K562 (cell line): Measurements from ENCODE around the gene ASB2. TPM values are rescaled to one million over a fixed set of nuclear protein-coding genes. Genes with fewer than 3 reads are reported as not detected.

Experiments used
- ATAC-seq: fragments of 200-7000 bp; cut with Tn5 transposase; 3 replicates; pipeline ENCODE4 v1.9.1; 2020; ENCODE audit warnings: moderate library complexity
- BruUV-seq: library from RNA; stranded (reverse); fragments of 400-500 nt; replicated peaks from 2 replicates; lab custom pipeline; 2021; lab: Mats Ljungman, UMichigan
- CTCF ChIA-PET: fragments of 300-600 bp; formaldehyde crosslinking; extraction: SDS; loops from one replicate; lab custom pipeline; 2021; ENCODE audit warnings: low intra/inter-chr PET ratio; lab: Yijun Ruan, JAX
- POLR2A ChIA-PET: fragments of 300-600, 350-650 bp; sonication (Branson Sonifier 250); formaldehyde crosslinking; extraction: SDS; loops from one replicate; lab custom pipeline; 2021; ENCODE audit warnings: antibody characterized with exemption, inconsistent platforms; lab: Yijun Ruan, JAX
- DNase-seq, 4 experiments: peaks; one replicate each; pipeline versions ENCODE4 v3.0.0 to v3.0.0-alpha.2; 2011 to 2018; ENCODE audit warnings: low spot score in 3 of 4, mixed read lengths in 3 of 4; ENCODE audit errors: extremely low read depth in 1 of 4
- FAIRE-seq: peaks from 2 replicates; lab custom pipeline; 2011; peaks lifted over from hg19 to GRCh38; lab: Jason Lieb, UNC
- H2AFZ ChIP-seq: 2 replicates; pipeline ENCODE4 v1.6.0; 2011; ENCODE audit warnings: low read depth, low read length, control low read depth, inconsistent platforms
- H3K27ac ChIP-seq: fragments of 200-600 bp; 3 replicates; pipeline ENCODE4 v1.8.0; 2011; ENCODE audit warnings: low read depth, mild to moderate bottlenecking, control low read depth, inconsistent platforms, low read length, moderate library complexity, mixed read lengths; ENCODE audit errors: extremely low read depth
- H3K27me3 ChIP-seq, 2 experiments: fragments of 300-600 bp in 1 of 2; 2 replicates in 1 of 2; 3 replicates in 1 of 2; pipeline versions ENCODE4 v1.6.0 to v1.8.0; 2011; ENCODE audit warnings: inconsistent platforms in 2 of 2, low read length in 2 of 2, mild to moderate bottlenecking in 1 of 2, mixed read lengths in 1 of 2, moderate library complexity in 1 of 2; ENCODE audit not compliant: control insufficient read depth in 2 of 2, insufficient read depth in 2 of 2
- H3K36me3 ChIP-seq: fragments of 300-600 bp; 3 replicates; pipeline ENCODE4 v1.8.0; 2011; ENCODE audit warnings: mild to moderate bottlenecking, low read length, inconsistent platforms; ENCODE audit not compliant: control insufficient read depth, insufficient read depth
- H3K4me1 ChIP-seq, 2 experiments: fragments of 200-600 bp in 1 of 2; replicated peaks in 1 of 2; 2 replicates in 1 of 2; 3 replicates in 1 of 2; pipeline versions ENCODE4 v1.5.1 to v1.8.0; 2011; ENCODE audit warnings: inconsistent platforms in 2 of 2, low read length in 2 of 2, mild to moderate bottlenecking in 1 of 2, mixed read lengths in 1 of 2, moderate library complexity in 1 of 2; ENCODE audit not compliant: control insufficient read depth in 2 of 2, insufficient read depth in 2 of 2
- H3K4me2 ChIP-seq: 2 replicates; pipeline ENCODE4 v1.6.1; 2011; ENCODE audit warnings: low read length, control low read depth, inconsistent platforms, mixed read lengths; ENCODE audit not compliant: insufficient read depth
- H3K4me3 ChIP-seq: fragments of 200-600 bp; sonication (generic), shearing (Covaris generic); 2 replicates; pipeline ENCODE4 v1.5.1; 2016; ENCODE audit warnings: control low read depth, inconsistent platforms
- H3K79me2 ChIP-seq: fragments of 200-600 bp; 3 replicates; pipeline ENCODE4 v1.8.0; 2011; ENCODE audit warnings: low read length, inconsistent platforms; ENCODE audit not compliant: control insufficient read depth, insufficient read depth
- H3K9ac ChIP-seq, 2 experiments: 2 replicates each; pipeline versions ENCODE4 v1.6.0 to v1.6.1; 2011; ENCODE audit warnings: low read depth in 2 of 2, low read length in 2 of 2, control low read depth in 1 of 2, inconsistent platforms in 1 of 2, mild to moderate bottlenecking in 1 of 2, mixed read lengths in 1 of 2; ENCODE audit not compliant: insufficient read depth in 1 of 2
- H3K9me1 ChIP-seq: one replicate; pipeline ENCODE4 v1.6.0; 2011; ENCODE audit warnings: inconsistent platforms, mild to moderate bottlenecking, low read length, moderate library complexity; ENCODE audit not compliant: control insufficient read depth, insufficient read depth
- H3K9me3 ChIP-seq: replicated peaks from 2 replicates; pipeline ENCODE4 v1.5.1; 2011; ENCODE audit warnings: low read depth, low read length, inconsistent platforms; ENCODE audit not compliant: control insufficient read depth, insufficient read depth
- H4K20me1 ChIP-seq: replicated peaks from 2 replicates; pipeline ENCODE4 v1.6.1; 2011; ENCODE audit warnings: low read length, inconsistent platforms, mixed read lengths; ENCODE audit not compliant: control insufficient read depth, insufficient read depth
- ESRRB ChIP-seq: fragments of 250-450 bp; sonication (Bioruptor Pico); IDR thresholded peaks from 2 replicates; pipeline ENCODE4 v1.5.0; 2020; ENCODE audit warnings: mild to moderate bottlenecking, moderate library complexity, borderline replicate concordance
- GMEB1 ChIP-seq: fragments of 250-450 bp; sonication (Bioruptor Pico); IDR thresholded peaks from 2 replicates; pipeline ENCODE4 v1.4.0; 2020; ENCODE audit warnings: mild to moderate bottlenecking
- HDAC6 ChIP-seq: IDR thresholded peaks from 2 replicates; pipeline ENCODE4 v1.6.1; 2012; ENCODE audit warnings: low read depth, mild to moderate bottlenecking, control low read depth, inconsistent platforms, low read length, moderate library complexity
- HSF4 ChIP-seq: fragments of 250-450 bp; sonication (Bioruptor Pico); IDR thresholded peaks from 2 replicates; pipeline ENCODE4 v2.1.2; 2022; ENCODE audit warnings: mild to moderate bottlenecking, moderate library complexity, borderline replicate concordance
- SPI1 ChIP-seq: IDR thresholded peaks from 2 replicates; pipeline ENCODE4 v1.6.1; 2011; ENCODE audit warnings: low read depth, low read length, control low read depth, borderline replicate concordance
- TRIM25 ChIP-seq: fragments of 450-650 bp; IDR thresholded peaks from 2 replicates; pipeline ENCODE4 v1.7.0; 2016; ENCODE audit warnings: borderline replicate concordance
- WGBS: fragments of 100-300 bp; shearing (Covaris generic); methylation state at CpG from one replicate; pipeline ENCODE4 v1.1.6; 2016; ENCODE audit warnings: low coverage, mixed read lengths; ENCODE audit not compliant: insufficient coverage; ENCODE audit errors: missing lambda C conversion rate; 5-methylcytosine and 5-hydroxymethylcytosine counted together
- in situ Hi-C: fragments of 300-500 bp; cut with MboI; formaldehyde crosslinking; loops from 4 replicates; pipeline ENCODE4 v1.15.0; 2018; ENCODE audit warnings: inconsistent platforms, mixed read lengths
- intact Hi-C: fragments of 100-400 bp; cut with micrococcal nuclease; formaldehyde crosslinking; loops from 2 replicates; pipeline ENCODE4 v1.14.2; 2022
- polyA plus RNA-seq, 8 experiments: library from polyadenylated mRNA; depleted of rRNA in 4 of 8; stranded (reverse) in 5 of 8; unstranded in 3 of 8; fragments of >200 nt; fragmentation: Nextera tagmentation in 2 of 8; fragmentation: Illumina TruSeq in 1 of 8; extraction: Ambion mirVana in 2 of 8; extraction: Trizol in 1 of 8; gene quantifications; 2 replicates each; pipeline versions ENCODE4 v1.2.1 to v1.2.3, GENCODE V29; 2011 to 2014; ENCODE audit warnings: inconsistent platforms in 1 of 8, missing spikeins in 1 of 8
- total RNA-seq, 7 experiments: library from RNA; depleted of rRNA in 6 of 7; stranded (reverse); fragments of >200 nt in 6 of 7; fragmentation: Illumina TruSeq in 2 of 7; extraction: Trizol in 2 of 7; gene quantifications; 2 replicates each; pipeline versions ENCODE4 v1.2.1 to v1.2.3, GENCODE V29; 2011 to 2021; ENCODE audit warnings: low replicate concordance in 1 of 7

Gene ASB2
- total and polyA plus RNA-seq, 9 of the 15 experiments (the other 6 are each of a cell fraction or from before 2014, with no cell fraction given) = not detected

- TF ChIP-seq TRIM25 (no peak), ESRRB (CRISPR knock-in tag) (no peak)
Measured at GRCh38 chr14:93924592-93925355, 51.6 kb downstream of the ASB2 start (continued).

GRCh38 chr14:93923626-93924025 is 52.7 kb downstream of the ASB2 start:
- H3K36me3 ChIP-seq = no peaks in the 10 kb centered on the region
- ChIA-PET POLR2A (interaction anchor here (1.2 kb wide), 1 partner anchor 28 kb away, joined by 4 read pairs; no protein-coding TSS in a partner anchor), CTCF (no interaction called here)
- TF ChIP-seq HDAC6 (no peak), HSF4 (CRISPR knock-in tag) (no peak), SPI1 (no peak), GMEB1 (CRISPR knock-in tag) (no peak)
- H4K20me1 ChIP-seq = no peaks in the 10 kb centered on the region
- H3K4me1 ChIP-seq = no peaks in the 10 kb centered on the region
- no peak overlapping the region for H3K4me3 ChIP-seq
- no peaks in the 10 kb centered on the region for H3K9me3 ChIP-seq
- ATAC-seq (no peak), FAIRE-seq (no peak), DNase-seq (no peak)
- in situ Hi-C loops = no loop called here
- no peaks in the 10 kb centered on the region for H3K79me2 ChIP-seq
- H2AFZ ChIP-seq = no peak overlapping the region
- BruUV-seq = no TSS peak
- 0% methylated on average over 7 of the region's 8 CpGs for WGBS
- H3K4me2 ChIP-seq = no peak overlapping the region
- peaks cover 0 to 31% of the 10 kb centered on the region in 2 experiments; a peak in 3 of 5 replicates for H3K27me3 ChIP-seq
- H3K27ac ChIP-seq = no peak overlapping the region
- H3K9me1 ChIP-seq = no peaks in the 10 kb centered on the region
- intact Hi-C loops = loop anchor here (10.0 kb wide), 1 partner anchor 1081 kb away; no protein-coding TSS in a partner anchor
- no peak overlapping the region for H3K9ac ChIP-seq
